Type B pancreatic cell (in vitro differentiated cells): ENCODE measurements around the gene NOD2. TPM values are rescaled to one million over a fixed set of nuclear protein-coding genes. Genes with fewer than 3 reads are reported as not detected.

Experiments used
- DNase-seq: peaks from one replicate; pipeline ENCODE4 v3.0.0; 2021; ENCODE audit warnings: mixed read lengths; ENCODE audit not compliant: unreplicated experiment; ENCODE audit errors: extremely low spot score
- H3K27ac Mint-ChIP-seq: 2 replicates; pipeline ENCODE4 v1.8.0; 2021; ENCODE audit warnings: mild to moderate bottlenecking, mixed read lengths
- H3K27me3 Mint-ChIP-seq: 2 replicates; pipeline ENCODE4 v1.8.0; 2021; ENCODE audit warnings: mixed read lengths
- H3K36me3 Mint-ChIP-seq: 2 replicates; pipeline ENCODE4 v1.8.0; 2021; ENCODE audit warnings: mixed read lengths
- H3K4me1 Mint-ChIP-seq: one replicate; pipeline ENCODE4 v1.8.0; 2021; ENCODE audit warnings: mixed read lengths; ENCODE audit not compliant: unreplicated experiment
- H3K4me3 Mint-ChIP-seq: 2 replicates; pipeline ENCODE4 v1.8.0; 2021; ENCODE audit warnings: mild to moderate bottlenecking, mixed read lengths
- H3K9me3 Mint-ChIP-seq: 2 replicates; pipeline ENCODE4 v1.8.0; 2021; ENCODE audit warnings: mixed read lengths
- CTCF ChIP-seq: fragments of 200-600 bp; sonication (generic); conservative IDR thresholded peaks from 2 replicates; pipeline ENCODE4 v1.5.0; 2021; ENCODE audit warnings: antibody characterized with exemption, mild to moderate bottlenecking
- total RNA-seq: library from RNA; stranded (reverse); gene quantifications from 2 replicates; pipeline ENCODE4 v1.2.1, GENCODE V29; 2021; ENCODE audit warnings: low replicate concordance

Gene NOD2
- total RNA-seq, 1 donor from 2014 or later, result 0.31 TPM

DNA sequence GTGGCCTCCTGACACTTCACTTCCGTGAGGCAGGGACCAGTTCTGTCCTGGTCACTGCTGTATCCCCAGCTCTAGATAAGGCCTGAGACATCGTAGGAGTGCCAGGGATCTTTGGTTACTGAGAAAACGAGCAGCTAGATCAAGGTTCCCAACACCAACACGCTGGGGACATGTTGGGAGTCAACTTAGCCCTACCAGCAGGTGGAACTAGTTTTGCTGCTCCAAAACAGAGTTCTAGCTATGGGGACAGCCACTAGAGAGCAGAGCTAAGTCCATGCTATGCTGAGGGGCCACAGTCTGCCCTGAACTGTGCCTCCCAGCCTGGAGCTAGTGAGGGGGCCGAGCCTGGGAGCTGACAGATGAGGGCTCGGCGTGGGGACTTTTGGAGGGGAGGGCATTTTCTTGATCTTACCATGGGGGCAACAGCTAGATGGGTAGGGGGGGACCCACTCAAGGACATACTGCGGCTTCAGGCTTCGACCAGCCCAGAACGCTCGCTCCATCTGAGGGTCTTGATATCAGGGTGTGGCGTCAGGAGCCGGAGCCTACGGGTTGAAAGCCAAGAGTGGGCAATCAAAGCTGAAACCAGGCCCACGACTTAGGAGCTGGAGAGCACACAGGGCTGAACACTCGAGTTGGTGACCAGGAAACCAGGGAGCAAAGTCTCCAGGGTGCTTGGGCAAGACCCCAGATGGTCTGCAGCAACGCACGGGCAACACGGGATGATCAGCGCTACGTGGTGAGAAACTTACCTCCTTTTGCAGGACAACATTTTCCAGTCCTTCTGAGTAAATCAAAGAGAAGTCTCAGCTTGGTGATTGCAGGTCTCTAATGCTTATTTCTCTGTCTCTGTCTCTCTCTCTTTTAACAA lies 25.7 kb upstream of the NOD2 start:
- H3K27ac Mint-ChIP-seq, result peak overlapping the region; percentile 54
- H3K4me1 Mint-ChIP-seq, result peaks cover 22% of the 10 kb centered on the region
- DNase-seq, result no peak
- no peaks in the 10 kb centered on the region for H3K27me3 Mint-ChIP-seq
- peak overlapping the region; percentile 1 for H3K4me3 Mint-ChIP-seq
- peaks cover 8% of the 10 kb centered on the region for H3K9me3 Mint-ChIP-seq
- H3K36me3 Mint-ChIP-seq, result peaks cover 6% of the 10 kb centered on the region
- TF ChIP-seq CTCF, result no peak

DNA sequence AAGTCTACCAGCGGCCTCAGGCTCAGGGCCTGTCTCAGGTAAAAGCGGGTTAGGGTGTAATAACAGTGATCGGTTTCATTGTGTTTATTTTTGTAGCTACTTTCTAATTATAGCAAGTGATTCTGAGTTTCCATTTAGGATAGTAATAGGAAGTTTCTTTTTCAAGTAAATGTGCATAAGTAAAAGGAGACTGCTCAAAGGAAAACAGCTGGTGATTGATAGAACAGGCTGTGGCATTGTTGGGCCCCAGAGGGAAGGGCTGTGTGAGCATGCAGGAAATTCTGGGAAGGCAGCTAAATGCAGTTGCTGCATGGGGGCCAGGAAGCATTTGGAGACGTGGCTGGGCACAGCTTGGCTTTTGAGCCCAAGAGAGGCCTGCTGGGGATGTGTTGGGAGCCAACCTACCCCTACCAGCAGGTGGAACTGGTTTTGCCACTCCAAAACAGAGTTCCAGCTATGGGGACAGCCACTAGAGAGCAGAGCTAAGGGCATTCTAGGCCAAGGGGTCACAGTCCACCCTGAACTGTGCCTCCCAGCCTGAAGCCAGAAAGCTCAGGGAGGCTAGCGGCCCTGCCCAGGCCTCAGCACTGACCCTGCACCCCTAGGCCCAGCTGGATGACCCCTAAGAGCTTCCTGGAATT lies 24.9 kb upstream of the NOD2 start:
- DNase-seq, result no peak
- Mint-ChIP-seq H3K4me1 (peaks cover 22% of the 10 kb centered on the region), H3K27ac (peak overlapping the region; percentile 54), H3K36me3 (peaks cover 6% of the 10 kb centered on the region), H3K9me3 (peaks cover 8% of the 10 kb centered on the region), H3K4me3 (peak overlapping the region; percentile 1), H3K27me3 (no peaks in the 10 kb centered on the region)
- no peak for TF ChIP-seq CTCF

DNA sequence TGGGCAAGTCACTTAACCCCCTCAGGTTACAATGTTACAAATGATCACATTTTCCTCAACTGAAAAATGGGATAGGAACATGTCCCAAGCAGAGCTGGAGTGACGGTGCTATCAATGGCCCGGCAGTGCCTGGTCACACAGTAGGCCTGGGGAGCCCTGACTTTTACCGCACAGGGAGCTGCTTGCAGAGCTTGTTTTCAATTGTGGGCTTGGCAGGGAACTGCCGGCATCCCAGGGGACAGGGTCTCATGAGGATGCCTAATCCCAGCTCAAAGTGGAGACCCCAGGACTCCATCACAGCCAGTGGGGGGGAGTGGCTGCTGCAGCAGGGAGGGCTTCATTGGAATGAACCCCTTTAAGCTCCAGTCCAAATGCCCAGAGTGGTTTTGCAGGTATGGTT lies 23.7 kb upstream of the NOD2 start:
- Mint-ChIP-seq H3K4me1 (peaks cover 22% of the 10 kb centered on the region), H3K9me3 (peaks cover 8% of the 10 kb centered on the region), H3K27ac (no peak overlapping the region), H3K27me3 (no peaks in the 10 kb centered on the region), H3K4me3 (no peak overlapping the region), H3K36me3 (peaks cover 6% of the 10 kb centered on the region)
- no peak for TF ChIP-seq CTCF
- no peak for DNase-seq

- Mint-ChIP-seq H3K4me3 (no peak overlapping the region), H3K27me3 (no peaks in the 10 kb centered on the region), H3K36me3 (peaks cover 6% of the 10 kb centered on the region), H3K27ac (no peak overlapping the region), H3K4me1 (peaks cover 19% of the 10 kb centered on the region), H3K9me3 (peaks cover 8% of the 10 kb centered on the region)
- no peak for DNase-seq
- no peak for TF ChIP-seq CTCF
Observed at GRCh38 chr16:50670476-50670875, 22.9 kb upstream of the NOD2 start.

DNA sequence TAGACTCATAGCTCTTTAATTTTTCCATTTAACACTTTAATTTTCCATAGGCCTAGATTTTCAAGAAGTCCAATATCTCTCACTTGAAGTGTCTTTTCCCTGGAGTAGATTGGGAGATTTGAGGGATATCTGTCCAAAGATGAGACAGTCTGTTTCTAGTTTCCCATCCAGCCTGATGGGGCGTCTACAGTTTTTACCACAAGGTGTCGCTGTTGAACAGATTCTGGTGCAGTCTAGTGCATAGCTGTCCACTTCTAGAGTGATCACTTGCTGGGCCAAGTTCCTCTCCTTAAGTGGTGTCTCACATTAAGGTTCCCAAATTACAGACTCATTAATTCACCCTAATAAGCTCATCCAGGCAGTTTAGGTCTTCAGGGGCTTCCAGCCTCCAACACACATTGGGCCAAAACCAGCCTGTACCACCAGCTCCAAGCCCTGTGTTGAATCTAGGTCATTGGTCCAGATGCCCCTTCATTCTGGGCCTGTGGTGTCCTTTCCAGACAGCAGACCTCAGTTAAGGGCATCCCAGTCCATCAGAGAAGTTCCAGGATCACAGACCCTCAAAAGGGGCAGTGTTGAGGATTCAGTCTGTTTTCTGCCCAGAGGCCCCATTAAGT lies 21.7 kb upstream of the NOD2 start:
- H3K36me3 Mint-ChIP-seq, result peaks cover 6% of the 10 kb centered on the region
- TF ChIP-seq CTCF, result peak; percentile 75
- no peak for DNase-seq
- H3K9me3 Mint-ChIP-seq, result peaks cover 8% of the 10 kb centered on the region
- H3K27me3 Mint-ChIP-seq, result no peaks in the 10 kb centered on the region
- H3K4me1 Mint-ChIP-seq, result peaks cover 18% of the 10 kb centered on the region
- no peak overlapping the region for H3K4me3 Mint-ChIP-seq
- no peak overlapping the region for H3K27ac Mint-ChIP-seq
